Central memory CD8-positive, alpha-beta T cell (primary cell): Measurements from ENCODE around the gene PRKAR1A.

ENCODE experiments used
- ATAC-seq: fragments of 150-1000 bp; cut with Tn5 transposase; replicated peaks from 2 replicates; pipeline ENCODE4 v1.10.0; 2022; ENCODE audit warnings: mild to moderate bottlenecking, moderate FRiP score, moderate number of reproducible peaks; ENCODE audit not compliant: poor library complexity, severe bottlenecking; ENCODE audit errors: extremely low read depth
- DNase-seq, 2 donors: peaks; one replicate each; pipeline ENCODE4 v3.0.0; 2021; ENCODE audit warnings: low spot score in 2 of 2
- H3K27ac Mint-ChIP-seq: one replicate; pipeline ENCODE4 v1.8.0; 2022; ENCODE audit warnings: low read depth, mild to moderate bottlenecking, moderate library complexity, mixed read lengths
- H3K27me3 Mint-ChIP-seq: one replicate; pipeline ENCODE4 v1.8.0; 2022; ENCODE audit warnings: mixed read lengths
- H3K36me3 Mint-ChIP-seq: one replicate; pipeline ENCODE4 v1.8.0; 2022; ENCODE audit warnings: mild to moderate bottlenecking, moderate library complexity, mixed read lengths; ENCODE audit not compliant: insufficient read depth
- H3K4me1 Mint-ChIP-seq: one replicate; pipeline ENCODE4 v1.8.0; 2022; ENCODE audit warnings: mixed read lengths
- H3K4me3 Mint-ChIP-seq: one replicate; pipeline ENCODE4 v1.8.0; 2022; ENCODE audit warnings: mild to moderate bottlenecking, moderate library complexity, mixed read lengths
- H3K9me3 Mint-ChIP-seq: one replicate; pipeline ENCODE4 v1.8.0; 2022; ENCODE audit warnings: mixed read lengths

PRKAR1A gene

DNA sequence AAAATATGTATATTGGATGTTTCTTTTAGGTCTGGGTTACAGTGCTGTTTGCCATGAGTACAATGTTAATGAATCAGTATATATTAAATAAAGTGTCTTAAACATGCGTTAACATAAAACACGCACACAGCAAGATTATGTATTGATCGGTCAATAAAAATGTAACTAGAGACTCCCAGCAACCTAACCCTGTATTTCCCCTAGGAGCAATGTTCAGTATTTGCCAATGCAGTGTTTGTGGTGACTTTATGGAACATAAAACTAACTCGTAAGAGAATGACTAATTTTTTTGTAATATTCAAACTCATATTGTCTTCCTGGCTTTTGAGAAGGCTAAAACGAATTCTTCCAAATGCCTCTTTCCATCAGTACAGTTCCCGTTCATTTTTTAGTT lies 22.5 kb downstream of the PRKAR1A start:
- Mint-ChIP-seq H3K27me3 (no peaks in the 10 kb centered on the region), H3K4me1 (peaks cover 13% of the 10 kb centered on the region), H3K36me3 (peaks cover 55% of the 10 kb centered on the region), H3K4me3 (no peak overlapping the region), H3K9me3 (no peaks in the 10 kb centered on the region), H3K27ac (peak overlapping the region; percentile 26)
- no peak for ATAC-seq
- DNase-seq: no peak

DNA sequence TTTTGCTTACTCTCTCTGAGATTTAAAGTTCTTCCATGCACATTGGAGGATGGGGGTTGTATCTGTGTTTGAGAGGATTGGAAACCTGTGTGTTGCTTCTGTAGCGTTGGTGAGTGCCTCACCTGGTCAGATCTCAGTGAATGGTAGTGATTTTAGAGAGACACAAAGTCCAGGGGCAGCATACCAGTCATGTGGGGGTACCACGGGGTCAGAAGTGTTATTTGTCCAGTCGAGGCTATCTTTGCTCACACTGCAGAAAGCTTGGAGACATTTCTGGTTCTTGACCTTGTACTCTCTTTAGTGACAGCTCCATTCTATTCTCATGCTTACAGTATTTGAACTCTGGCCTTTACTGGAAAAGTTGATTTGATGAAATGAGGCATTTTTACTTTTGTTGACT lies 23.7 kb downstream of the PRKAR1A start:
- Mint-ChIP-seq H3K36me3 (peaks cover 42% of the 10 kb centered on the region), H3K4me3 (no peak overlapping the region), H3K4me1 (peaks cover 6% of the 10 kb centered on the region), H3K27ac (no peak overlapping the region), H3K9me3 (no peaks in the 10 kb centered on the region), H3K27me3 (no peaks in the 10 kb centered on the region)
- DNase-seq: no peak
- ATAC-seq: no peak

- Mint-ChIP-seq H3K9me3 (no peaks in the 10 kb centered on the region), H3K4me1 (no peaks in the 10 kb centered on the region), H3K27ac (no peak overlapping the region)
Measured at GRCh38 chr17:68539548-68540467, 27.6 kb downstream of the PRKAR1A start.

DNA sequence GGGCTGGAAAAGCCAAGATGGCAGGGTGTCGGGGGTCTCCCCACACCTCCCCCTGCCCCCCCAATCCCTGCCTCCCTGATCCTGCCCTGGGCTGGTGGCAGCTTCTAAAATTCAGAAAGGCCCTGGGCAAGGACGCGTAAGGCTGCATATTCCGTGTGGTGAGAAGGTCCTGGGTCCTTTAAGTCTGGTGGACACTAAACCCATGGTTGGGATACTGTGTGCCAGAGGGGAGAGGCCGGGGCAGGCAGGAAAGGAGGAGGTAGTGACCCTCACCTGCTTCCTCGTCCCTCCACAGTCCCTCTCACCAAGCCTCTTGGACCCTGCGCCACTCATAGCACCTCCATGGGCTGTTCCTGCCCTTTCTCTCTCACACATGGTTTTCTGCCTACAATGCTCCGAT lies 28.8 kb downstream of the PRKAR1A start:
- H3K4me3 Mint-ChIP-seq: no peak overlapping the region
- H3K9me3 Mint-ChIP-seq: no peaks in the 10 kb centered on the region

More at GRCh38 chr17:68539548-68540467, 27.6 kb downstream of the PRKAR1A start:
- Mint-ChIP-seq H3K27me3 (no peaks in the 10 kb centered on the region), H3K36me3 (peaks cover 22% of the 10 kb centered on the region), H3K4me3 (no peak overlapping the region)
- no peak for ATAC-seq
- no peak for DNase-seq

GRCh38 chr17:68541816-68542215 lies 29.6 kb downstream of the PRKAR1A start:
- Mint-ChIP-seq H3K9me3 (no peaks in the 10 kb centered on the region), H3K4me3 (no peak overlapping the region), H3K27me3 (no peaks in the 10 kb centered on the region), H3K36me3 (peaks cover 10% of the 10 kb centered on the region), H3K27ac (no peak overlapping the region), H3K4me1 (no peaks in the 10 kb centered on the region)
- DNase-seq (no peak), ATAC-seq (no peak)

More for the DNA sequence above, 28.8 kb downstream of the PRKAR1A start:
- DNase-seq: no peak
- no peak for ATAC-seq
- Mint-ChIP-seq H3K27me3 (no peaks in the 10 kb centered on the region), H3K36me3 (peaks cover 13% of the 10 kb centered on the region), H3K4me1 (no peaks in the 10 kb centered on the region), H3K27ac (no peak overlapping the region)

- Mint-ChIP-seq H3K4me1 (no peaks in the 10 kb centered on the region), H3K36me3 (peaks cover 5% of the 10 kb centered on the region), H3K9me3 (no peaks in the 10 kb centered on the region), H3K4me3 (no peak overlapping the region), H3K27ac (no peak overlapping the region), H3K27me3 (no peaks in the 10 kb centered on the region)
- no peak for ATAC-seq
- DNase-seq: no peak
Measured at GRCh38 chr17:68542698-68543463, 30.7 kb downstream of the PRKAR1A start.

DNA sequence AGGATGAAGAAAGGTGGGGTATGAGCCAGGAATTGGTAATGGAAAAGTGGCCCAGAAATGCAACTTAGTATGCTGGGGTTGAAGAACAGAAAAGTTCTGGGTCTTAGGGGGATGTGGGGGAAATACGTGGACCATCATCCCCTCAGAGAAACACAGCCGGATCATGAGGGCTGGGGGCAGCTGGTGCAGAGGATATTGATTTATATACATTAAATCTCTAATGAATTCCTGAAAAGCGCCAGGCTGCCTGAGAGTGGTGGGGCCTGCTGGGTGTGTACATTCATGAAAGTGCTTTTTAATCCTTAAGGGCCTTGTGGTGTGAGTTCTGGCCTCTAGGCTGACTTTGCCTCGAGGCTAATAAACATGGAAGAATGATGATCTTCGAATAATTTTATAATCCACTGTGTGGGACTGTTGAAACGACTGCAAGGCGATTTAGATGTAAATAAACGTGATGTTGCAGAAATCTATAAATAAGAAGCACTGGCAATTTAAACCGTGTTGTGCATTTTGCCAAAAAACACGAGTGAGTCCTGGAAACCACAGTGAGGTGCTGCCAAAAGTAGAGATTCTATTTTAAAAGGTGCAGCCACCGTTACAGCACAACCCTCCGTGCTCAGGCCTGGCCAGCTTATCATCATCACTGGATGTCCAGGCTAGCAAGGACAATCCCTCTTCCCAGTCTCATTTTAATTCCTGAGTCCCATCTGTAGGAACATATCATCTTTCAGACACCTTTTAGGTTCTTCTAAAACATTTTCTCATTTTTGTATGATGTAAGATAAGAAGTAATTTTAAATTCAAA lies 32.1 kb downstream of the PRKAR1A start:
- Mint-ChIP-seq H3K27ac (no peak overlapping the region), H3K4me3 (no peak overlapping the region), H3K9me3 (no peaks in the 10 kb centered on the region), H3K36me3 (peaks cover 2% of the 10 kb centered on the region), H3K4me1 (no peaks in the 10 kb centered on the region), H3K27me3 (no peaks in the 10 kb centered on the region)
- DNase-seq (no peak), ATAC-seq (no peak)

GRCh38 chr17:68556551-68556950 lies 44.3 kb downstream of the PRKAR1A start:
- Mint-ChIP-seq H3K27ac (no peak overlapping the region), H3K27me3 (no peaks in the 10 kb centered on the region), H3K9me3 (no peaks in the 10 kb centered on the region), H3K36me3 (no peaks in the 10 kb centered on the region), H3K4me1 (no peaks in the 10 kb centered on the region), H3K4me3 (no peak overlapping the region)
- ATAC-seq: no peak
- no peak for DNase-seq

- H3K9me3 Mint-ChIP-seq: no peaks in the 10 kb centered on the region
- H3K4me1 Mint-ChIP-seq: no peaks in the 10 kb centered on the region
- ATAC-seq (no peak), DNase-seq (no peak)
- no peaks in the 10 kb centered on the region for H3K36me3 Mint-ChIP-seq
- H3K27me3 Mint-ChIP-seq: no peaks in the 10 kb centered on the region
- H3K4me3 Mint-ChIP-seq: no peak overlapping the region
- H3K27ac Mint-ChIP-seq: no peak overlapping the region
Measured at GRCh38 chr17:68559316-68559715, 47.1 kb downstream of the PRKAR1A start.

- no peak for ATAC-seq
- H3K36me3 Mint-ChIP-seq: no peaks in the 10 kb centered on the region
- H3K27me3 Mint-ChIP-seq: peaks cover 11% of the 10 kb centered on the region
- DNase-seq: no peak
- no peak overlapping the region for H3K27ac Mint-ChIP-seq
- H3K4me3 Mint-ChIP-seq: no peak overlapping the region
- H3K9me3 Mint-ChIP-seq: no peaks in the 10 kb centered on the region
- no peaks in the 10 kb centered on the region for H3K4me1 Mint-ChIP-seq
Measured at GRCh38 chr17:68560966-68561720, 48.9 kb downstream of the PRKAR1A start.

DNA sequence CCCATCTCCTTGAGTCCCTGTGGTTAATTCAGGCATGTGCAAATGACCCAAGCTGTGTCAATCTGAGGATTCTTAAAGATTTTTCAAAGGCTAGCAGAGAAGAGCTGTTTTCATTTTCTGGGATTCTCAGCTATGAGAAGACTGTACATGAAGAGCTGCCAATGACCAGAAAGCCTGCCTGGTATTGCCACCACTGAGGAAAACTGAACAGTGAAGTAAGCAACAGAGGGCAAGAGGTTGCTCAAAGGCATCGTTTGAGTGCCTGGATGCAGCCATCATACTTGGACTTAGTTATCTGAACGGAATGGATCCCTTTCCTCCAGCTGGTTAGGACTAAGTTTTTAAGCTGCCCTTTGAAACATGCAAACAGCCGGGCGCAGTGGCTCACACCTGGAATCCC lies 50.5 kb downstream of the PRKAR1A start:
- Mint-ChIP-seq H3K4me3 (no peak overlapping the region), H3K9me3 (no peaks in the 10 kb centered on the region), H3K27ac (no peak overlapping the region), H3K27me3 (peaks cover 22% of the 10 kb centered on the region), H3K4me1 (no peaks in the 10 kb centered on the region), H3K36me3 (no peaks in the 10 kb centered on the region)
- DNase-seq: no peak
- ATAC-seq: no peak
